Osteocyte (in vitro differentiated cells): ENCODE data around the gene RIMS4. TPM values are rescaled to one million over a fixed set of nuclear protein-coding genes. Genes with fewer than 3 reads are reported as not detected.

ENCODE experiments used
- DNase-seq: peaks from one replicate; pipeline ENCODE4 v3.0.0; 2021; ENCODE audit warnings: mixed read lengths; ENCODE audit not compliant: unreplicated experiment; ENCODE audit errors: extremely low spot score
- H3K27ac Mint-ChIP-seq: one replicate; pipeline ENCODE4 v1.8.0; 2021; ENCODE audit warnings: mild to moderate bottlenecking, mixed read lengths; ENCODE audit not compliant: unreplicated experiment
- H3K27me3 Mint-ChIP-seq: one replicate; pipeline ENCODE4 v1.8.0; 2021; ENCODE audit warnings: mixed read lengths; ENCODE audit not compliant: unreplicated experiment
- H3K36me3 Mint-ChIP-seq: one replicate; pipeline ENCODE4 v1.8.0; 2021; ENCODE audit warnings: mixed read lengths; ENCODE audit not compliant: unreplicated experiment
- H3K4me1 Mint-ChIP-seq: one replicate; pipeline ENCODE4 v1.8.0; 2021; ENCODE audit warnings: mixed read lengths; ENCODE audit not compliant: unreplicated experiment
- H3K4me3 Mint-ChIP-seq: one replicate; pipeline ENCODE4 v1.8.0; 2021; ENCODE audit warnings: mild to moderate bottlenecking, moderate library complexity, mixed read lengths; ENCODE audit not compliant: unreplicated experiment
- H3K9me3 Mint-ChIP-seq: one replicate; pipeline ENCODE4 v1.8.0; 2021; ENCODE audit warnings: mixed read lengths; ENCODE audit not compliant: unreplicated experiment
- CTCF ChIP-seq: fragments of 200-600 bp; sonication (generic); IDR thresholded peaks from 2 replicates; pipeline ENCODE4 v1.5.0; 2021; ENCODE audit warnings: antibody characterized with exemption, mild to moderate bottlenecking, moderate library complexity
- total RNA-seq: library from RNA; stranded (reverse); gene quantifications from 2 replicates; pipeline ENCODE4 v1.2.1, GENCODE V29; 2021

Gene RIMS4
- total RNA-seq, 1 donor from 2014 or later: 0.75 TPM

- H3K4me3 Mint-ChIP-seq: no peak overlapping the region
- no peak overlapping the region for H3K27ac Mint-ChIP-seq
- no peaks in the 10 kb centered on the region for H3K36me3 Mint-ChIP-seq
- peaks cover 33% of the 10 kb centered on the region for H3K27me3 Mint-ChIP-seq
- TF ChIP-seq CTCF: no peak
- no peaks in the 10 kb centered on the region for H3K9me3 Mint-ChIP-seq
- no peaks in the 10 kb centered on the region for H3K4me1 Mint-ChIP-seq
- no peak for DNase-seq
These were observed 25.7 kb downstream of the RIMS4 start for GRCh38 chr20:44784688-44785087.

DNA sequence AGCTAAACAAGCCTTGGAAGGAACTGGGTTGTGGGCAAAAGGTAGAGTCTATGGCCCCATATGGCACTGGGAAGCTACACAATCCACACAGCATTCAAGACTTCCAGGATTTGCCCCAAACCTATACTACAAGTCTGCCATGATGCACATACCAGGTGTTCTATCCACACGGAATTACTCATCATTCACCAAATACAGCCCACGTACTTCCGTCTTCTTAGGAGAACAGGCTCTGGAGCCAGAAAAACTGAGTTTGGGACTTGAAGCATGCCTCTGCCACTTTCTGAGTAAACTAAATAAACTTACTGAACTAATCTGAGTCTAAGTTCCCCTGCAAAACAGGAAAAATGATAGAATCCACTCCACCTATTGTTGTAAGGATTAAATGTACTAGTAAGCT lies 28.6 kb downstream of the RIMS4 start:
- DNase-seq: no peak
- Mint-ChIP-seq H3K4me1 (no peaks in the 10 kb centered on the region), H3K36me3 (no peaks in the 10 kb centered on the region), H3K9me3 (no peaks in the 10 kb centered on the region), H3K4me3 (no peak overlapping the region), H3K27ac (no peak overlapping the region), H3K27me3 (peaks cover 17% of the 10 kb centered on the region)
- no peak for TF ChIP-seq CTCF

GRCh38 chr20:44781118-44781517 lies 29.2 kb downstream of the RIMS4 start:
- DNase-seq: no peak
- Mint-ChIP-seq H3K27ac (no peak overlapping the region), H3K4me1 (no peaks in the 10 kb centered on the region), H3K4me3 (no peak overlapping the region), H3K27me3 (peaks cover 11% of the 10 kb centered on the region), H3K9me3 (no peaks in the 10 kb centered on the region), H3K36me3 (no peaks in the 10 kb centered on the region)
- no peak for TF ChIP-seq CTCF

DNA sequence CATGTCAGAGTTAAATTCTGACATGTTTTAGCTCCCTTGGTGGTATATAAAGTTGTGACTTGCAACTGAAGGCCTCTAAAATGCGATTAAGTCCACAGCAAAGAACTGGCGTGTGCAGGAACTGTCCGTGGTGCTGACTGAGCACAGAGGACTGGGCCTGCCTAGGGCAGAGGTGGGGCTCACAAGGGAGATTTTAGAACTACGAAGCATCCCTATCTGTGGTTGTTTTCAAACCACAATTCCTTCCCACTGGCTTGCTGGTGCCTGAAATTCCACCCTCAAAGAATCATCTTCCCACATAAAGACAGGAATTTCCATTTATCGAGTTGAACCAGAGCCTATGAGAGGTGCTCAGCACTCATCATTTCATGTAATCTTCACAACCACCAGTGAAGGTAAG lies 30.1 kb downstream of the RIMS4 start:
- Mint-ChIP-seq H3K4me3 (no peak overlapping the region), H3K27me3 (peaks cover 11% of the 10 kb centered on the region), H3K36me3 (no peaks in the 10 kb centered on the region), H3K4me1 (no peaks in the 10 kb centered on the region), H3K9me3 (no peaks in the 10 kb centered on the region), H3K27ac (no peak overlapping the region)
- TF ChIP-seq CTCF: no peak
- no peak for DNase-seq

DNA sequence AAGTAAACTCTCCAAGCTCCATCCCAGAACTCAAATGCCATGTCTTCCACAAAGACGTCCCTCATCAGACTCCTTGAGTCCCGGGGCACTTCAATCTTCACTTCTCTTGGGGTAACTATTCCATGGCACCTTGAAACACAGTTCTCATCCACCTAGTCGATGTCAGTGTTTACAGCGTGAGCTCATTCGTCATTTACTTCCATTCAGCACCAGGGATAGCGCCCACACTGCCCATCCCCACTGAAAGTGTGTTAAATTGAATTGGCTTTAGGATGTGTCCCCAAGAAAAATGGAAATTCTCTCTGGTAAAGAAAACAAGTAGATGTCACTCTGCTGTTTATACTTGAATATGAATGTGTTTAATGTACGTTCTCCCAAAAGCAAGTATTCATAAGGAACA lies 33.4 kb downstream of the RIMS4 start:
- Mint-ChIP-seq H3K36me3 (no peaks in the 10 kb centered on the region), H3K9me3 (no peaks in the 10 kb centered on the region), H3K27ac (no peak overlapping the region), H3K27me3 (peaks cover 9% of the 10 kb centered on the region), H3K4me3 (no peak overlapping the region), H3K4me1 (no peaks in the 10 kb centered on the region)
- no peak for DNase-seq
- no peak for TF ChIP-seq CTCF
